Spleen (tissue), 11 donors: ENCODE measurements around the gene OR1S2. TPM values are rescaled to one million over a fixed set of nuclear protein-coding genes. Genes with fewer than 3 reads are reported as not detected.

Experiments
- DNase-seq: peaks from one replicate; pipeline ENCODE4 v3.0.0-alpha.2; 2020
- H3K27ac ChIP-seq, 8 donors: fragments of 200-600 bp; sonication (generic) in 7 of 8; 1 replicate in 4 of 8; 2 replicates in 4 of 8; pipeline versions ENCODE4 v1.5.0 to v1.8.0; 2016 to 2021; ENCODE audit warnings: inconsistent platforms in 4 of 8, mild to moderate bottlenecking in 4 of 8, moderate library complexity in 1 of 8
- H3K27me3 ChIP-seq, 7 donors: fragments of 200-600 bp; sonication (generic) in 6 of 7; replicated peaks in 1 of 7; 1 replicate in 4 of 7; 2 replicates in 3 of 7; pipeline versions ENCODE4 v1.5.0 to v1.8.0; 2016 to 2021; ENCODE audit warnings: inconsistent platforms in 3 of 7, mild to moderate bottlenecking in 1 of 7
- H3K36me3 ChIP-seq, 6 donors: fragments of 200-600 bp; sonication (generic) in 5 of 6; 1 replicate in 4 of 6; 2 replicates in 2 of 6; pipeline versions ENCODE4 v1.5.0 to v1.8.0; 2016 to 2021; ENCODE audit warnings: inconsistent platforms in 2 of 6
- H3K4me1 ChIP-seq, 6 donors: fragments of 200-600 bp; sonication (generic) in 5 of 6; 1 replicate in 3 of 6; 2 replicates in 3 of 6; pipeline versions ENCODE4 v1.5.0 to v1.8.0; 2016 to 2021; ENCODE audit warnings: inconsistent platforms in 3 of 6
- H3K4me3 ChIP-seq, 8 donors: fragments of 200-600 bp; sonication (generic) in 7 of 8; 1 replicate in 4 of 8; 2 replicates in 4 of 8; pipeline versions ENCODE4 v1.5.0 to v1.8.0; 2016 to 2021; ENCODE audit warnings: inconsistent platforms in 4 of 8, mild to moderate bottlenecking in 4 of 8, moderate library complexity in 2 of 8
- H3K9me3 ChIP-seq, 8 donors: fragments of 200-600 bp; sonication (generic) in 7 of 8; 1 replicate in 4 of 8; 2 replicates in 4 of 8; pipeline versions ENCODE4 v1.5.0 to v1.8.0; 2016 to 2021; ENCODE audit warnings: inconsistent platforms in 4 of 8
- CTCF ChIP-seq, 11 experiments: fragments of 200-600 bp in 7 of 11; fragments of 450-650 bp in 4 of 11; sonication (generic) in 4 of 11; IDR thresholded peaks in 8 of 11; conservative IDR thresholded peaks in 3 of 11; 1 replicate in 7 of 11; 2 replicates in 4 of 11; pipeline versions ENCODE4 v1.4.0 to v1.8.0; 2016 to 2021; ENCODE audit warnings: antibody characterized with exemption in 11 of 11, inconsistent platforms in 4 of 11, mild to moderate bottlenecking in 1 of 11
- POLR2A ChIP-seq, 3 donors: fragments of 450-650 bp; IDR thresholded peaks; one replicate each; pipeline ENCODE4 v1.5.1; 2017; ENCODE audit warnings: antibody characterized with exemption in 3 of 3, mild to moderate bottlenecking in 1 of 3
- POLR2AphosphoS5 ChIP-seq, 3 donors: sonication (generic); formaldehyde crosslinking; IDR thresholded peaks; one replicate each; pipeline ENCODE4 v1.5.1; 2017; ENCODE audit warnings: antibody characterized with exemption in 3 of 3
- WGBS, 5 donors: extraction: QIAGEN DNeasy Blood & Tissue Kit in 3 of 5; methylation state at CpG; one replicate each; pipeline versions ENCODE4 v1.1.5 to v1.1.7; 2013 to 2018; 5-methylcytosine and 5-hydroxymethylcytosine counted together
- intact Hi-C: fragments of 100-400 bp; cut with DNase I; formaldehyde crosslinking; loops from one replicate; pipeline ENCODE4 v1.15.0; 2023; ENCODE audit warnings: low total_unique reads
- polyA plus RNA-seq, 3 donors: library from polyadenylated mRNA; stranded (reverse); fragments of 200-250 nt; gene quantifications; one replicate each; pipeline ENCODE4 v1.2.1, GENCODE V29; 2013
- total RNA-seq, 7 donors: library from RNA; depleted of rRNA in 3 of 7; stranded (reverse); fragments of >200 nt in 3 of 7; fragmentation: NEBNext Ultra II Directional in 4 of 7; extraction: Animal tissue kit (Norgen Biotek cat#: 25700) in 4 of 7; gene quantifications; one replicate each; pipeline versions ENCODE4 v1.1.0 to v1.2.1, GENCODE V29; 2016 to 2021
- donor health status: healthy with polysubstance abuse.
- donor health status: DM: no; HTN: no; CAD: no; lungs with moderate emphysema.
- donor health status: DM: no; HTN: no; CAD: no.
- donor health status: Bipolar disorder and iron deficiency.
- donor health status: healthy.
- donor health status: DM: no; HTN: no; CAD: no.
- donor health status: DM: yes; HTN: yes; CAD: no.

OR1S2 gene
- total and polyA plus RNA-seq, 10 donors, result not detected

- TF ChIP-seq CTCF (IDR thresholded peaks at IDR 0.05 in 8 of 11, conservative IDR thresholded peaks at IDR 0.05 in 3 of 11), result no peak
- TF ChIP-seq POLR2A (IDR thresholded peaks at IDR 0.05), result no peak
- no peak for TF ChIP-seq POLR2AphosphoS5 (IDR thresholded peaks at IDR 0.05)
- Histone ChIP-seq H3K9me3 (peaks cover 0 to 4% (median 0%) of the 10 kb centered on the region in 8 donors), H3K4me3 (no peak overlapping the region), H3K27me3 (peaks cover 0 to 19% (median 0%) of the 10 kb centered on the region in 7 donors), H3K4me1 (no peaks in the 10 kb centered on the region), H3K27ac (no peak overlapping the region), H3K36me3 (no peaks in the 10 kb centered on the region)
- 80 to 89% (median 80%) methylated on average over 6 of the region's 6 CpGs for WGBS, 5 donors
- intact Hi-C loops, result no loop called here
- DNase-seq, result no peak
Observed at GRCh38 chr11:58178444-58178843, 25.5 kb downstream of the OR1S2 start.

GRCh38 chr11:58177409-58178054 is 26.4 kb downstream of the OR1S2 start:
- intact Hi-C loops, result no loop called here
- Histone ChIP-seq H3K4me1 (no peaks in the 10 kb centered on the region), H3K36me3 (no peaks in the 10 kb centered on the region), H3K27me3 (peaks cover 0 to 19% (median 0%) of the 10 kb centered on the region in 7 donors), H3K9me3 (peaks cover 0 to 5% (median 0%) of the 10 kb centered on the region in 8 donors), H3K4me3 (no peak overlapping the region), H3K27ac (no peak overlapping the region)
- 71 to 81% (median 79%) methylated on average over 5 of the region's 5 CpGs for WGBS, 5 donors
- no peak for TF ChIP-seq POLR2AphosphoS5 (IDR thresholded peaks at IDR 0.05)
- no peak for TF ChIP-seq POLR2A (IDR thresholded peaks at IDR 0.05)
- TF ChIP-seq CTCF (IDR thresholded peaks at IDR 0.05 in 8 of 11, conservative IDR thresholded peaks at IDR 0.05 in 3 of 11), result no peak
- DNase-seq, result no peak

GRCh38 chr11:58165504-58166106 is 38.3 kb downstream of the OR1S2 start:
- intact Hi-C loops, result no loop called here
- no peak for DNase-seq
- H3K9me3 ChIP-seq, result no peaks in the 10 kb centered on the region
- H3K27ac ChIP-seq, result no peak overlapping the region
- WGBS, 5 donors, result 69 to 78% (median 73%) methylated on average over 7 of the region's 7 CpGs
- H3K27me3 ChIP-seq, result peaks cover 0 to 4% (median 0%) of the 10 kb centered on the region in 7 donors
- H3K4me1 ChIP-seq, result no peaks in the 10 kb centered on the region
- no peak for TF ChIP-seq CTCF (IDR thresholded peaks at IDR 0.05 in 8 of 11, conservative IDR thresholded peaks at IDR 0.05 in 3 of 11)
- TF ChIP-seq POLR2A (IDR thresholded peaks at IDR 0.05), result no peak
- no peak for TF ChIP-seq POLR2AphosphoS5 (IDR thresholded peaks at IDR 0.05)
- H3K36me3 ChIP-seq, result no peaks in the 10 kb centered on the region
- no peak overlapping the region for H3K4me3 ChIP-seq

GRCh38 chr11:58164990-58165389 is 39.0 kb downstream of the OR1S2 start:
- no peak for DNase-seq
- H3K27ac ChIP-seq, result no peak overlapping the region
- peaks cover 0 to 4% (median 0%) of the 10 kb centered on the region in 7 donors for H3K27me3 ChIP-seq
- H3K9me3 ChIP-seq, result no peaks in the 10 kb centered on the region
- TF ChIP-seq POLR2AphosphoS5 (IDR thresholded peaks at IDR 0.05) (no peak), CTCF (IDR thresholded peaks at IDR 0.05 in 8 of 11, conservative IDR thresholded peaks at IDR 0.05 in 3 of 11) (no peak), POLR2A (IDR thresholded peaks at IDR 0.05) (no peak)
- H3K4me3 ChIP-seq, result no peak overlapping the region
- H3K36me3 ChIP-seq, result no peaks in the 10 kb centered on the region
- no peaks in the 10 kb centered on the region for H3K4me1 ChIP-seq
- intact Hi-C loops, result no loop called here
- WGBS, 5 donors, result 52 to 76% (median 70%) methylated on average over 1 of the region's 1 CpG
